GM10847 (cell line): ENCODE data around the gene ENTR1.

Source experiments
- POLR2A ChIP-seq: IDR thresholded peaks from 2 replicates; pipeline ENCODE4 v1.6.1; 2011; ENCODE audit not compliant: insufficient read length; ENCODE audit errors: extremely low read depth

ENTR1 gene

GRCh38 chr9:136409557-136410455 is 608 bp downstream of the ENTR1 start:
- TF ChIP-seq POLR2A, result no peak

DNA sequence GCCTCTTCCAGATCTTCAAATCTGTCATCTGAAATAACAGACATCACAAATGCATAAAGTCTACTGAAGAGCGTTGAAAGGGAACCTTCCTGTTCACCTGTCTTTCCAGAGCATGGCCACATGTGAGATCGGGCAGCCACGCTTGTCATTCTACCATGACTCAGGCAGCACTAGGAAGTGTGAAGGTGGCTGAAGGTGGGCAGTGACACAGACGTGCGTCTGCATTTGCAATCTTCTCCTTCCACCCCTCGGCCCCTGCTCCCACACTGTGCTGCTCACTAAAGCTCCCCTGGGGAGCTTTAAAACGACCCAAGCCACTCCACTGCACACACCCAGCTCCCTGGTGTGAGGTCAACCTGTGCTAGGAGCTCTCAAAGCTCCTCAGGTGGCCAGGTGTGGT is 2.5 kb downstream of the ENTR1 start:
- TF ChIP-seq POLR2A, result no peak

GRCh38 chr9:136405481-136405880 is 4.9 kb downstream of the ENTR1 start:
- TF ChIP-seq POLR2A, result no peak

DNA sequence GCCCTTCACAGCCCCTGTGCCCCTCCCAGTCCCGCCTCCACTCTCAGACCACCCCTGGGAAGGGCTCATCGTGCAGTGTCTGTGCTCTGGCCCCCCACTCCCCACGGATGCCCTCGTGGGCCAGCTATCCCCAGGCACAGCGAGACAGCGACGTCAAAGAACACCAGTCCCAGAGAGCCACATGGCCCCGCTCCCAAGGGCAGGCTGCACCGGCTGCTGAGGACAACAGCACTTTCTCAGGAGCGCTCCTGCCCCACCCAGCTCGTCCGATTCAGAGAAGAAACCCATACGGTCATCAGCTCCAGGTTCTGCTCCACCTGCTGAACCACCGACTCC is 5.6 kb downstream of the ENTR1 start:
- TF ChIP-seq POLR2A, result no peak

- TF ChIP-seq POLR2A, result no peak
Measured at GRCh38 chr9:136403915-136404800, 6.3 kb downstream of the ENTR1 start.

DNA sequence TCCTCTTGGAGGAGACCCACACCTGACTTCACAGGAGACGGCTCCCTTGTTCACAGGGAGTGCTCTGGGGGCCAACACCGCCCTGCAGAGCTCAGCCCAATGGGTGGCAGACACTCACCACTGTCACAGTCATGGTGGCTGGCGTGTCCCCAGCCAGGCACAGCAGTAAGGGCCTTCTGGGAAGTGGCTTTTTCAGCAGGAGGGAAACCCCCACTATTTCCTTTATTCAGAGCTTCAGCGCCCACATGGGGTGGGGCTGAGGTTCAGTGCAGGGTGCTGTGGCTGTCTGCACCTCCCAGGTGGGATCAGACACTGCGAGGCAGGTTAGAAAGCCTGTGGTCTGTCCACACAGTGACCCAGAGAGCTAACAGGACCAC is 6.9 kb downstream of the ENTR1 start:
- peak; percentile 18 for TF ChIP-seq POLR2A

- no peak for TF ChIP-seq POLR2A
Measured at GRCh38 chr9:136402067-136402466, 8.3 kb downstream of the ENTR1 start.

DNA sequence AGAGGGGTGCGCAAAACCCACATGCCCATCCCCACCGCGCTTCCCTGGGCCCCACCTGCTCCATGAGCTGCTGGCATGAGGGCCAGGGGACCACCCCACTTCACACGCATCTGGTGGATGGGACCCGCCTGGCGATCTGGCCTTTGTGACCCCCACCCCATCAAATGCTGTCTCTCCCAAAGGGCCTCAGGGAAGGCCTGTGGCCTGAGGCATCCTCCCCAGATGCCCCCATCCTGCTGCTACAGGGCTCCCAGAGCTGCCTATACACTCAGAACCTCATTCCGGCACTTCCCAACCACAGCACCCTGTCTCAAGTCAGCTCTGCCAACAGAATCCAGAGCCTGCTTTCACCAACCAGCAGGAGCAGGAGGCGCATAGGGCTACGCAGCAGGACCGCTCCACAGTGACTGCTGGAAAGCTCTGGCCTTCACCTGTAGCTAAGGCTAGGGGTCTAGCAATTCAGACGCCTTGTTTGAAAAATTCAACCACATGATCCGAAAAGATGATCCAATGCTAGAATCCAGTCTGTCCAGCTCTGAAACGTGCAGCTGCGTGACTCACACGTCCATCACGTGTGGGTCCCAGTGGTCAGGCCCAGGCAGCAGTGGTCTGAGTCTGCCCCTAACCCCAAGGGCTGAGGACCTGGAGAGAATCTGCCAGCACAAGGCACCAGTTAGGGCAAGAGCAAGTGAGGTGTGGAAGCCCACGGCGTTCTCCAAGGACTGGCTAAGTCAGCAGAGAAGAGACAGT is 9.1 kb downstream of the ENTR1 start:
- TF ChIP-seq POLR2A, result no peak

- TF ChIP-seq POLR2A, result peak; percentile 91
Measured at GRCh38 chr9:136400038-136400834, 10.2 kb downstream of the ENTR1 start, which contains the start of gene SNAPC4. Gene SNAPC4, minus strand, starts transcription at chr9:136400170. Its CDS starts 1,742 bp downstream, at chr9:136398428.

DNA sequence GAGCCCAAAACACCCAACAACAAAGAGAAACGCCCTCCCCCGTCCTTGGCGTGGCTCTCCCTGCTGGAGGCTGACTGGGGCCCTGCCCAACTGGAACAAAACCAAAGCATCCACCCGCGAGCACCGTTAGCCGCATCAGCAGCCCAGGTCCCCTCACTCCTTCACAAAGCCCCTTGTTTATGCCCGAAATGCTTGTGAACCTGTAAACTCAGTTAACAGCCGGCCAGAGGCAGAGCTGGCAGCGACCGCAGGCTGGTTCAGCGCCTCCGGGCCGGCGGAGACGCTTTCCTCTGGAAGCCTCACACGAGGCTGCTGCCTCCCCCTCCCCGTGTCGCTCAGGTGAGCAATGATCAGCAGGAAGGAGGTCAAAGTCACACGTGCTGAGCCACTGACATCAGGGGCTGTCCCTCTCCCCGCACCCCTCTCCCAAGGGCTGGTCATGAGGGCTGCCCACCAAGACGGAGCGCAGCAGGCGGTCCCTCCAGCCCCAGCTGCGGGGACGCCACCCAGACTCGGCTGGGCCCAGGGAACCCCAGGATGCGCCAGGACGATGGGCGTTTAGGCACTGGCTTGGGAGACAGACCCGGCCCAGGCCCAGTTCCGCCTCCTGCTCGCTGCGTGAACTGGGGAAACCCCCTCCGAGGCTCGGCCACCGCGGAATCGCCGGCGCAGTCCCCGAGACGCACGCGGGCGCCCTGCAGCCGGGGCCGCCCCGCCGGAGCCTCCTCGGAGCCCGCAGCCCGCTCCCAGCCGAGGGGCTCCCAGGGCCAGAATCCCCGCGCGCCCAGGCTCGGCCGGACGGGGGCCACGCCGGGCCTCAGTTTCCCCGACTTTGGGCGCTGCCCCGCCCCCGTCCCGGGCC is 11.0 kb downstream of the ENTR1 start:
- no peak for TF ChIP-seq POLR2A

DNA sequence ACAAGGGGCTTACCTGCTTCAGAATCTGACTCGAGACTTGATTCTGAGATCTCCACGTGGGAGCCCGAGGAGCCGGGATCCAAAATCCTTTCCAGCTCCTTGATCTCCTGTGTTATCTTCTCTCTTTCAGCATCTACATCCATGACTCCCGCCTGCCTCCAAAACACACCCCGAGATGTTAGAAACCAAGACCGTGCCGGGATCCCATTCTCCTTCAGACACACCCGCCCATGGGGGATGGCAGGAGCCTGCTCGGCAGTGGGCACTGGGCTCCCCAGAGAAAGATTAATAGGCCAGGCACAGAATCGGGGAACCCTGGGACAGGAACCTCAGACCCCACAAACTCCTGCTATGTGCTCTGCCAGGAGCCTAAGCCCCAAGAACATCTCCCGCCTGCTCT is 12.1 kb downstream of the ENTR1 start:
- TF ChIP-seq POLR2A, result no peak

GRCh38 chr9:136397643-136398042 is 12.8 kb downstream of the ENTR1 start:
- TF ChIP-seq POLR2A, result no peak

- no peak for TF ChIP-seq POLR2A
Measured at GRCh38 chr9:136396219-136396515, 14.2 kb downstream of the ENTR1 start.
